ENCODE data around the gene PLXNB2.

PLXNB2 gene

GRCh38 chr22:50250555-50251476 lies 56.6 kb downstream of the PLXNB2 start, which contains the start of gene HDAC10:
Gene HDAC10 (minus strand): TSS chr22:50251265. CDS start chr22:50251032, 233 bp downstream.
- POLR2A ChIA-PET, result interaction anchor here (0.5 to 2.2 kb wide), 19 partner anchors 10 to 388 kb away, joined by 3 to 20 read pairs (median 5); partner anchors contain the start of genes LMF2, MAPK12, NCAPH2 and PLXNB2
- no peaks in the 10 kb centered on the region for H3K9me3 ChIP-seq (ENCODE audit: control insufficient read depth, insufficient read depth, low read depth, low read length)
- H3K4me1 ChIP-seq (ENCODE audit: control insufficient read depth, insufficient read depth, low read length), result peaks cover 12% of the 10 kb centered on the region
- CTCF ChIA-PET, result interaction anchor here (0.6 to 2.6 kb wide), 17 partner anchors 8 to 401 kb away, joined by 3 to 24 read pairs (median 5); partner anchors contain the start of gene MAPK12
- peaks cover 8 to 80% of the 10 kb centered on the region in 2 experiments; a peak in 2 of 3 replicates for H3K36me3 ChIP-seq (ENCODE audit: control insufficient read depth in 2 of 2, insufficient read depth in 1 of 2, low read length in 2 of 2)
- peak within 1 kb of the TSS; percentile 86 for H3K27ac ChIP-seq (ENCODE audit: extremely low read depth, low read depth, low read length)
- peak within 1 kb of the TSS; percentile 55 for H3K4me3 ChIP-seq (ENCODE audit: low read depth, low read length)
- no peak for TF ChIP-seq ZSCAN18 (tag by site-specific recombination; IDR thresholded peaks at IDR 0.05)
- no peak for TF ChIP-seq ZNF518A (tag by site-specific recombination; conservative IDR thresholded peaks at IDR 0.05; ENCODE audit: low read depth)
- TF ChIP-seq MEIS1 (CRISPR knock-in tag; IDR thresholded peaks at IDR 0.05; ENCODE audit: borderline replicate concordance), result no peak
- TF ChIP-seq ZNF621 (tag by site-specific recombination; IDR thresholded peaks at IDR 0.05), result no peak
- TF ChIP-seq ZNF335 (tag by site-specific recombination; conservative IDR thresholded peaks at IDR 0.05), result peak; percentile 88
- TF ChIP-seq ZNF426 (tag by site-specific recombination; IDR thresholded peaks at IDR 0.05), result no peak
- TF ChIP-seq ZNF558 (tag by site-specific recombination; IDR thresholded peaks at IDR 0.05), result no peak
- no peak for TF ChIP-seq ZNF350 (tag by site-specific recombination; IDR thresholded peaks at IDR 0.05)
- no peak for TF ChIP-seq ZNF132 (tag by site-specific recombination; IDR thresholded peaks at IDR 0.05; ENCODE audit: borderline replicate concordance)
- TF ChIP-seq SP7 (tag by site-specific recombination; IDR thresholded peaks at IDR 0.05), result peak; percentile 46
- peak; percentile 89 for TF ChIP-seq ZBTB26 (tag by site-specific recombination; optimal IDR thresholded peaks at IDR 0.05)
- no peak for TF ChIP-seq ZNF239 (tag by site-specific recombination; IDR thresholded peaks at IDR 0.05)
- no peak for TF ChIP-seq ZNF280D (tag by site-specific recombination; IDR thresholded peaks at IDR 0.05)
- TF ChIP-seq ZNF701 (tag by site-specific recombination; IDR thresholded peaks at IDR 0.05), result no peak
- peak; percentile 77 for TF ChIP-seq ZNF561 (tag by site-specific recombination; IDR thresholded peaks at IDR 0.05; ENCODE audit: borderline replicate concordance)
- peak; percentile 82 for TF ChIP-seq ZBTB17 (tag by site-specific recombination; IDR thresholded peaks at IDR 0.05)
- TF ChIP-seq SP3 (tag by site-specific recombination; IDR thresholded peaks at IDR 0.05), result peak; percentile 77
- no peak for TF ChIP-seq ZNF169 (tag by site-specific recombination; IDR thresholded peaks at IDR 0.05)
- no peak for TF ChIP-seq AEBP2 (tag by site-specific recombination; IDR thresholded peaks at IDR 0.05; ENCODE audit: borderline replicate concordance)
- TF ChIP-seq ZNF670 (tag by site-specific recombination; IDR thresholded peaks at IDR 0.05; ENCODE audit: low read depth), result no peak
- TF ChIP-seq ZBTB20 (tag by site-specific recombination; IDR thresholded peaks at IDR 0.05), result peak; percentile 96
- no peak for TF ChIP-seq ZFP3 (tag by site-specific recombination; IDR thresholded peaks at IDR 0.05; ENCODE audit: low read depth)
- peak; percentile 41; the same call in 1 of the 2 replicates for TF ChIP-seq ZBTB6 (tag by site-specific recombination; IDR thresholded peaks at IDR 0.05)

Measured in HEK293 (cell line).